Upper lobe of right lung (tissue), 1 donor: ENCODE results near the gene ACAT2. TPM values are rescaled to one million over a fixed set of nuclear protein-coding genes. Genes with fewer than 3 reads are reported as not detected.
"Not testable (repeated sequence)": the region's sequence is repeated elsewhere in the genome, so short reads cannot be mapped to it uniquely, and the experiment has no call there.

Source experiments
- ATAC-seq: fragments of 200-7000 bp; cut with Tn5 transposase; one replicate; pipeline ENCODE4 v1.9.1; 2020; ENCODE audit warnings: mild to moderate bottlenecking, moderate library complexity
- DNase-seq: peaks from one replicate; pipeline ENCODE4 v3.0.0-alpha.2; 2020
- H3K27ac ChIP-seq: fragments of 200-600 bp; one replicate; pipeline ENCODE4 v1.8.0; 2022
- H3K27me3 ChIP-seq: fragments of 200-600 bp; one replicate; pipeline ENCODE4 v1.8.0; 2022; ENCODE audit warnings: mild to moderate bottlenecking
- H3K36me3 ChIP-seq: fragments of 200-600 bp; one replicate; pipeline ENCODE4 v1.8.0; 2022
- H3K4me1 ChIP-seq: fragments of 200-600 bp; one replicate; pipeline ENCODE4 v1.8.0; 2022
- H3K4me3 ChIP-seq: fragments of 200-600 bp; one replicate; pipeline ENCODE4 v1.8.0; 2022; ENCODE audit warnings: mild to moderate bottlenecking
- H3K9me3 ChIP-seq: fragments of 200-600 bp; one replicate; pipeline ENCODE4 v1.8.0; 2022
- CTCF ChIP-seq: fragments of 200-600 bp; IDR thresholded peaks from one replicate; pipeline ENCODE4 v1.8.0; 2022; ENCODE audit warnings: antibody characterized with exemption
- intact Hi-C: fragments of 100-400 bp; cut with DNase I; formaldehyde crosslinking; loops from one replicate; pipeline ENCODE4 v1.11.0; 2022
- total RNA-seq: library from RNA; stranded (reverse); fragmentation: NEBNext Ultra II Directional; extraction: Animal tissue kit (Norgen Biotek cat#: 25700); gene quantifications from one replicate; pipeline ENCODE4 v1.2.1, GENCODE V29; 2021
- donor health status: DM: no; HTN: yes; CAD: no; lungs with severe emphysema.

ACAT2 gene
- total RNA-seq, 1 donor from 2014 or later = 52.6 TPM

GRCh38 chr6:159723259-159723658 lies 38.6 kb upstream of the ACAT2 start:
- TF ChIP-seq CTCF = no peak
- intact Hi-C loops = no loop called here
- Histone ChIP-seq H3K36me3 (no peaks in the 10 kb centered on the region), H3K4me1 (no peaks in the 10 kb centered on the region), H3K4me3 (no peak overlapping the region), H3K9me3 (no peaks in the 10 kb centered on the region), H3K27ac (no peak overlapping the region), H3K27me3 (no peaks in the 10 kb centered on the region)
- DNase-seq (no peak), ATAC-seq (no peak)

GRCh38 chr6:159724778-159725177 lies 37.1 kb upstream of the ACAT2 start:
- ATAC-seq (no peak), DNase-seq (no peak)
- Histone ChIP-seq H3K27me3 (no peaks in the 10 kb centered on the region), H3K9me3 (no peaks in the 10 kb centered on the region), H3K4me1 (peaks cover 11% of the 10 kb centered on the region), H3K4me3 (no peak overlapping the region), H3K36me3 (no peaks in the 10 kb centered on the region), H3K27ac (no peak overlapping the region)
- no peak for TF ChIP-seq CTCF
- intact Hi-C loops = no loop called here

- peaks cover 16% of the 10 kb centered on the region for H3K4me1 ChIP-seq
- DNase-seq, H3K4me3 ChIP-seq, H3K27ac ChIP-seq, H3K9me3 ChIP-seq, intact Hi-C loops, H3K36me3 ChIP-seq, H3K27me3 ChIP-seq, ATAC-seq: not testable (repeated sequence)
Observed at GRCh38 chr6:159725208-159725607, 36.6 kb upstream of the ACAT2 start.

- Histone ChIP-seq H3K27ac (peak overlapping the region; percentile 99), H3K36me3 (no peaks in the 10 kb centered on the region), H3K9me3 (no peaks in the 10 kb centered on the region), H3K4me3 (peak overlapping the region; percentile 95), H3K4me1 (peaks cover 27% of the 10 kb centered on the region), H3K27me3 (no peaks in the 10 kb centered on the region)
- ATAC-seq (peak; percentile 11), DNase-seq (no peak)
- no peak for TF ChIP-seq CTCF
- intact Hi-C loops = no loop called here
Observed at GRCh38 chr6:159726255-159726917, 35.5 kb upstream of the ACAT2 start.

- H3K27ac ChIP-seq = peak within 1 kb of the TSS; percentile 99
- H3K4me3 ChIP-seq = peak within 1 kb of the TSS; percentile 95
- DNase-seq (peak; percentile 99), ATAC-seq (peak; percentile 97)
- H3K9me3 ChIP-seq = no peaks in the 10 kb centered on the region
- no peaks in the 10 kb centered on the region for H3K27me3 ChIP-seq
- H3K4me1 ChIP-seq = peaks cover 34% of the 10 kb centered on the region
- no peaks in the 10 kb centered on the region for H3K36me3 ChIP-seq
- intact Hi-C loops = no loop called here
- TF ChIP-seq CTCF = no peak
Observed at GRCh38 chr6:159726918-159727716, 34.7 kb upstream of the ACAT2 start, which contains the start of gene WTAP. TSS of gene WTAP (plus strand) at chr6:159727506. CDS start at chr6:159736266, 8,760 bp downstream.

GRCh38 chr6:159727717-159728445 lies 34.0 kb upstream of the ACAT2 start:
- TF ChIP-seq CTCF = no peak
- ATAC-seq = peak; percentile 61
- intact Hi-C loops = no loop called here
- DNase-seq = no peak
- H3K9me3 ChIP-seq = no peaks in the 10 kb centered on the region
- H3K4me3 ChIP-seq = peak overlapping the region; percentile 95
- H3K27ac ChIP-seq = peak overlapping the region; percentile 99
- H3K36me3 ChIP-seq = no peaks in the 10 kb centered on the region
- H3K4me1 ChIP-seq = peaks cover 38% of the 10 kb centered on the region
- H3K27me3 ChIP-seq = no peaks in the 10 kb centered on the region
